GF-D8 (cell line): Measurements from ENCODE around the gene FXYD2.
"Not testable (repeated sequence)": the region's sequence is repeated elsewhere in the genome, so short reads cannot be mapped to it uniquely, and the experiment has no call there.

Experiments
- DNase-seq: peaks from one replicate; lab custom pipeline; 2025; lab: John Stamatoyannopoulos, UW

FXYD2 gene

DNA sequence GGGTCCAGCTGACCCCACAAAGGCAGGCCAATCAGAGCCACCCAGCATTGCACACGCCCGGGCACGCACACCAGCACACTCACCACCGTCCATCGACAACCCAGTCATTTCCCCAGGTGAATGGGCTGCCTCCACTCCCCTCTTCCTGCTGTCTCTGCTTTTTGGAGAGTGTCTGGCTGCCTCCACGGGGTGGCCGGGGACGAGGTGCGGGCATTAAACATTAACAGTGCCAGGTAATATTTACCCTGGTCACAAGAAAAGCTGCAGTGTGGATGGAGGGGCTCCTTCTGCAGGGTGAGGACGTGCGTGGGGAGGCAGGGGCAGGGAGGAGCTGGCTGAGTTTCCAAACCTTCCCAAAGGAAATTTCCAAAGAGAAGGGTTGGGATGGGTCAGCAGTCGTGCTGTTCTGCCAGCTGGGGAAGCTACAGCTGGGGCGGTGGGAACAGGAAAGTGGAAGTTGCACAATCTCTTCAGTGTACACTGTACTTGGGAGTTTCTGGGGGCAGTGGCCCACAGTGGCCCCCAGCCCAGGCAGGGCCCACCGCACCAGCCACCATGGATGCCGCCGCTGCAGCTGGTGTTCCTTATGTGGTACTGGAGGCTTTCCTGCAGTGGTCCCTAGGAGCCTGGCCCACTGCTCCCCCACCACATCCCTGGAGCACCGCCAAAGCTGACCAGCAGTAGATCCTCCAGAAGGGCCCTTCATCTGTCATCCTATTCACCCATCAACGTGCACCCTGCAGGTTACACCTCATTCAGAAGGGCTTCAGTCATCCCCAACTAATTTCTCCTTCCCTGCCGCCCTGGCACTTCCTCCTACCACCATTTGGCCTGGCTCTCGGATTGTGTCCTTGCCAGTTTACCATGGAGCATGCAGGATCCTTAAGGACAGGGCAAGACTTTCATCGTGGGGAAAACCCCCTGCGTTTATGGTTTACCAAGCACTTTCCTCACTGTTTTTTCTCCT, at the start of gene FXYD2:
TSS of gene FXYD2 (minus strand) at position 174 of the 967 bp plus-strand sequence. CDS start at position 108, 66 bp downstream.
- DNase-seq: no peak

DNA sequence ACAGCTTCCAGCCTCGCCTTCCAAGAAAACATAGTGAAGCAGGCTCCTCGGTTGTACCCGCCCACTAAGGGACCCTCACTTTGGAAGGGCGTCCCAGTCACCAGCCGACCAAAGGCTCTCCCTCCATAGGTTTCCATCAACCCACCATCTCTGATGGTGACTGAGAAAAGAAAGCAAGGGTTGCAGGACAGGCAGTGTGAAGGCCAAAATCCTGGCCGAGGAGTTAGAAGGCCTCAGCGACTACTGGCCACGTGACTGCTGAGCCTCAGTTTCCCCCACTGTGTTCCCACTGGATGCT, 49.2 kb upstream of the FXYD2 start:
- DNase-seq: no peak

- DNase-seq: no peak
Observed at GRCh38 chr11:117872975-117873827, 48.7 kb upstream of the FXYD2 start.

- DNase-seq: no peak
Observed at GRCh38 chr11:117872420-117872961, 47.9 kb upstream of the FXYD2 start.

DNA sequence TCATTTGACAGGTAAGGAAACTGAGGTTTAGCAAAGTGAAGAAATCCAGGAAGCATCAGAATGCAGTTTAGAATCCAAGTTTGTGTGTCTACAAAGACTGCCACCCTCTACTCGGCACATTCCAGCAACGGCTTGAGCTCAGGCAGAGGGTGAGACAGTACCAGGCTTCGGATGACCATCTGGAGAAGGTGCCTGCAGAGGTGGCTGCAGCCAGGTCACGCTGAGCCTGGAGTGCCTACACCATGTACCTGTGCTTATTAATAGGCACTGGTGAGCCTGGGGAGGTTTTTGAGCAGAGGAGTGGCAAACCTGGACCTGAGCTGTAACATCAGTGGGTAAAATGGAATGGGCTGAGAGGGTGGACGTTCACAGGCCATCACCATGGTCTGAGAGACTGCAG, 47.2 kb upstream of the FXYD2 start:
- DNase-seq: no peak

- no peak for DNase-seq
Observed at GRCh38 chr11:117871160-117871559, 46.6 kb upstream of the FXYD2 start.

DNA sequence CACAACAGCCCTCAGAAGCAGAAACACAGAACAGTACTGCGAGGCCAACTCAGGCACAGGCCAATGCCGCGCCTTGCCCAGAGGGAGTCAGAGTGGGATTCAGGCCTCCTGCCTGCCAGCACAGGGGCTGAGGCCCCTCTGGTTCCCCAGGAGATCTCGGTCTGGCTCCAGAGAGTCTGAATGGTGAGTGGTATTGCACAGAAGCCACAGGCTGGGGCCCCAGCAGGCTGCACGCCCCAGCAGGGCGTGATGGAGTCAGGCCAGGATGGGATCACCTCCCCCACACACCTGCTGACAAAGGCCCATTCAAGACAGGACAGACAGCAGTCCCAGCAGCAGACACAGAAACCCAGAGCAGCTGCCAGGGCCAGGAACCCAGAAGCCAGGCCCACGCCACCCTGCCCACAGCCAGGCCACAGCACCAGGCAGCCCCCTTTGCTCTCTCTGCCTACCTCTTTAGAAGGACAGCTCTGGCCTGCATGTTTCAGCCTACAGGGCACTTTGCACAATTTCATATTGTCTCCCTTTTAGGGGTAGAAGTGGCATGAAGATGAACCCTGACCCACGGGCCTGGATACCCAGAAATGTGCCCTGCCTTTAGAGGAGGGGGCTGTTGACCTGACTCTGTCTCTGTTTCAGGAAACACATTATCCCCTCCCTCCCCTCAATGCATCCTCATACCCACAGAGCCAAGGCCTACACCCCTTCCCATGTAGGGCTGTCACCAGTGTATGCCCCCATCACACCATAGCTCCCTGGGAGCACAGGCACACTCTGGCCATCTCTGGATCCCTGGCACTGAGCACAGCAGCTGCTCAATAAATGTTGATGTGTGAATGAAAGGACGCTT, 45.8 kb upstream of the FXYD2 start:
- no peak for DNase-seq

- no peak for DNase-seq
Observed at GRCh38 chr11:117869604-117870003, 45.1 kb upstream of the FXYD2 start.

- DNase-seq: no peak
Observed at GRCh38 chr11:117868815-117869561, 44.4 kb upstream of the FXYD2 start.

DNA sequence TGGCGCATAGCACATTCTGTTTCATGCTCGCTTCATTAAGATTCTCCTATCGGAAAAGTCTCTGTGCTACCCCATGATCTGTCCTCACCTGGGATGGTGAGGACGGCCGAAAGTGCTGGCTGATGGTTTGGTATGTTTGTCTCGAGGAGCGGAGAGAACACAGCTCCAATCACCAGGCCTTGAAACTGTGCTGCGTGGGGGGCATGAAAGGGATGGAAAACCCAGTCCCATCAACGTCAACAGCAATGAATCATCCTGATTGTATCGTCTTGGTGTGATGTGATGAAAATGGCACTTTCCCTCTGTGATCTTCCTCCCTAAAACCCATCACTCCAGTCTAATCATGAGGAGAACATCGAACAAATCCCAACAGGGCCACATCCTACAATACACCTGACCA, 43.5 kb upstream of the FXYD2 start:
- DNase-seq: no peak

- no peak for DNase-seq
Observed at GRCh38 chr11:117866526-117866925, 42.0 kb upstream of the FXYD2 start.

- not testable (repeated sequence) for DNase-seq
Observed at GRCh38 chr11:117865546-117865945, 41.0 kb upstream of the FXYD2 start.

DNA sequence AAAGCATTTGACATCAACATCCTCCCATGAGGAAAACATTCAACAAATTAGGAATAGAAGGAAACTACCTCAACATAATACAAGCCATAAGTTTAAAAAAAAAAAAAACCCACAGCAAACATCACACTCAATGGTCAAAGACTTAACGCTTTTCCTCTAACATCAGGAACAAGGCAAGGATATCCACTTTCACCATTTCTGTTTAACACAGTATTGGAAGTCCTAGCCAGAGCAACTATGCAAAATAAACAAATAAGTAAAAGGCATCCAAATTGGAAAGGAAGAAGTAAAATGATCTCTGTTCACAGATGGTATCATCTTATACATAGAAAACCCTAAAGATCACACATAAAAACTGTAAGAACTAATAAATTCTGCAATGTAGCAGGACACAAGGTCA, 38.8 kb upstream of the FXYD2 start:
- DNase-seq: no peak

DNA sequence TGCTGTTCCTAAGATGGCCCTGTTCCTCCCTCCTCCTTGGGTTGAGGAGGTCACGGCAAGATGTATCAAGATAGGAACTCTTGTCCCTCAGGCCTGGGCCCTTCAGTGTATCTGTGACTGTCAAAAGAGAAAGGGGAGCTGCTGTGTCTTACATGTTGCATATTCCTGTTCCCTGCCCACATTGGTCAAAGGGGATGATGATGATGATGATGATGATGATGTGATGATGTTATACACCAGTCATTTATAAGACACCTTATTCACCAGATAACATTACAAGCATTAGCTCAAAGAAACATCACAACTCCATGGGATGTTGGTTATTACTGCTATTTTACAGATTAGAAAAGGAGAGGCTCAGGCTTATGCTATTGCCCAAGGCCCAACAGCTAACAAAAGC, 38.2 kb upstream of the FXYD2 start:
- no peak for DNase-seq

DNA sequence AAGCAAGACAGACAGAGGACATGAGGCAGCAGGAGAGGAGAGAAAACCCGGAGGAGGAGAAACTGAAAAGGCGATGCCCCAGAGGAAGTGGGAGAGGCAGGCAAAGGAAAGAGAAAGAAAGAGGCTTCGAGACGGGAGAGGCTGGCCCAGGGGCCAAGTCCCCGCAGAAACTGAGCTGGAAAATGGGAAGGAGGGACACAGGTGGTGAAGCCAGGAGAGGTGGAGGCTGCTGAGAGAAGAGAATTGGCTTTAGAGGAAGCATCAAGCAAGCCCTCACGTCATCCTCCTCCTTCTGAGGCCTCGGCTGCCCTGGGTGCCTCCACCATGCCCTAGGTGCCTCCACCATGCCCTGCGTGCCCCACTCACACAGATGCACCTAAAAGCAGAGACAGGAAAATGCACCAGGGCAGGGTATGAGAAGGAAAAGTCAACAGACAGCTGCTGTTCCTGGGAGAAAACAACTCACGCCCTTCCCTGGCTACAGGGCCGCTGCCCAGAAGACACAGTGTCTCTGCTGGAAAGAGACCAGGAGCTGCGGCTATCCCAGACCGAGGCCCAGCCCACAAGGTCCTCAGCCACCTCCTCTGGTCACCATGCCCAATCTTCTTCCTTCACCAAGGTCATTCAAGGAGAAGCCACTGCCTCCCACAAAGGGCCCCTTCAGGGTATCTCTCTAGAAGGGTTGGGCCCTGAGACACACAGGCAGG, 37.6 kb upstream of the FXYD2 start:
- DNase-seq: no peak

DNA sequence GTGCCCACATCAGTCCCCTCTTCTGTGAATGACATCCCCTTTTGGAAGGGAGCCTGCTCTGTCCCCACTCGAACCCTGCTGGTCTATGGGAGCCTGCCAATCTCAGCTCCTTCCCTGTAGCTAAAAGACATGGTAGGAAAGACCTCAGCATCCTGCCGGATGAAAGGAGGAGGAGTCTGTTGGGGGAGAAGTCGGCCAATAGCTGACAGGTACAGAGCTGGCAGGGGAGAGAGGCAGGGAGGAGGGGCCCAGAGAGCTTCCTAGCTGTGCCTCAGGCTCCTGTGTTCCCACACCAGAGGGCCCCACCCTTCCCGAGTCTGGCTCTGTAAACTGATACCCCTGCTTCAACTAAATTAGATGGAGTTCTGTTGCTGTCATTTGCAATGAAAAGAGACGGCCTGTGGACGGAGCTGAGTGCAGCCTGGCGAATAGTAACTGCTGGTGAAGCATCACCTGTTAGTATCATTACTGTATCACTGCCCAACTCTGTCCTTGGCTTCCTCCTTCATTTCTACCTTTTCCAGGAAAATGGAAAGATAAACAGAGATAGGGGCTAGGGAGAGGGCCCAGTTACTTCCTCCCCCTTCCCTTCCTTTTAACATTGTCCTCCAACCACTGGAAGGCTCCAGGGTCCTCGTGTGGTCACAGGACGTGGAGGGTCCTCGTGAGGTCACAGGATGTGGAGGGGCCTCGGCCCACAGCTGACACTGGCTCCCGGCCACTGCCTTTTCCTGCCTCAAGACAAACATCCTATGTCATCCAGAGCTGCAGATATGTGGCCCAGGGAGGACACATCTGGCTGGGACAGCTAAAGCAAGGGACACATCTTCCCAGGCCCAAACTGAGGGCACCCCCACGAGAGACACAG, 36.8 kb upstream of the FXYD2 start:
- no peak for DNase-seq

- no peak for DNase-seq
Observed at GRCh38 chr11:117860139-117860538, 35.6 kb upstream of the FXYD2 start.

- no peak for DNase-seq
Observed at GRCh38 chr11:117859488-117860112, 35.1 kb upstream of the FXYD2 start.

GRCh38 chr11:117859061-117859460, 34.5 kb upstream of the FXYD2 start:
- no peak for DNase-seq
